ENCODE measurements around the gene SMC2.

DNA sequence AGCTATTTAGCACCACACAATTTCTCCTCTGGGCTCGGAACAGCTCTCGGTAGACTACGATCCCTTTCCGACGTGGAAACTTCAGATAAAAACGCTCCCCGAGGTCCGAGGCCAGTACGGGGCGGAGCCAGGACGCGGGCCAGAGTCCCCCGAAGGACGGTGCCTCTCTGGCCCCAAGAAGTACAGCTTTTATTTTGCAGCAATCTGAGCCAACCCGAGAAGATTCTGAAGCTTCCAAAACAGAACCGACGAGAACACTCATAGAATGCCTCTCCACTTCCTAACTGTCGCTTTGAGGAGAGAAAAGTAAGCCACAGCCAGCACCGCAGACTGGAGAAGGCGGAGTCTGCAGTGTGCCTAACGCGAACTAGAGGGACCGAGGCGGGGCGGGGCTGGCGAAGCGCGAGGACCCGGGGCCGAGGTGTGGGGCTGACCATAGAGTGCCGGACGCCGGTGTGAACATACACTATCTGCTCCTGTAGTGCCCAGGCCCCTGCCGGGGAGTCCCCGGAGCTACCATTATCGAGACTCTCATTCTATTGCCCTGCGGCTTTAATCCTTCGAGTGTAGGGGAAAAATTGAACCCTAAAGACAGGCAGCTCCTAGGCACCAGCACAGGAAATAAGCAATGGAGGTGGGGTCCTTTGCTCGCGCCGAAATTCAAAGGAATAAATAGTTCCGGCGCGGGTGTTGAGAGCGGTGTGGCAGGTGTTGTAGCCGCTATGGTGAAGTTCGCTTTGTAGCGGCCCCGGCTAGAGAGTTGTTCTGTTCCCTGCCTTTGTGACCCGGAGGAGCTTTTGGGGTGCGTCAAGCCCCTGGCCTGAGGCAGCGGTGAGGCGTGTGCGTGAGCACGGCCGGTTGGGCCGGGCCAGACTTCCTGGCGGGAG lies at the start of gene SMC2:
- peak in 1 of 2 donors; percentile 79 for TF ChIP-seq POLR2A (IDR thresholded peaks at IDR 0.05)
- TF ChIP-seq, protein P1, sequence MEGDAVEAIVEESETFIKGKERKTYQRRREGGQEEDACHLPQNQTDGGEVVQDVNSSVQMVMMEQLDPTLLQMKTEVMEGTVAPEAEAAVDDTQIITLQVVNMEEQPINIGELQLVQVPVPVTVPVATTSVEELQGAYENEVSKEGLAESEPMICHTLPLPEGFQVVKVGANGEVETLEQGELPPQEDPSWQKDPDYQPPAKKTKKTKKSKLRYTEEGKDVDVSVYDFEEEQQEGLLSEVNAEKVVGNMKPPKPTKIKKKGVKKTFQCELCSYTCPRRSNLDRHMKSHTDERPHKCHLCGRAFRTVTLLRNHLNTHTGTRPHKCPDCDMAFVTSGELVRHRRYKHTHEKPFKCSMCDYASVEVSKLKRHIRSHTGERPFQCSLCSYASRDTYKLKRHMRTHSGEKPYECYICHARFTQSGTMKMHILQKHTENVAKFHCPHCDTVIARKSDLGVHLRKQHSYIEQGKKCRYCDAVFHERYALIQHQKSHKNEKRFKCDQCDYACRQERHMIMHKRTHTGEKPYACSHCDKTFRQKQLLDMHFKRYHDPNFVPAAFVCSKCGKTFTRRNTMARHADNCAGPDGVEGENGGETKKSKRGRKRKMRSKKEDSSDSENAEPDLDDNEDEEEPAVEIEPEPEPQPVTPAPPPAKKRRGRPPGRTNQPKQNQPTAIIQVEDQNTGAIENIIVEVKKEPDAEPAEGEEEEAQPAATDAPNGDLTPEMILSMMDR (IDR thresholded peaks at IDR 0.05), result no peak

All from heart left ventricle (tissue), 13 donors.